Epidermal melanocyte (primary cell): Measurements from ENCODE around the gene STX2.
"Not testable (repeated sequence)": the region's sequence is repeated elsewhere in the genome, so short reads cannot be mapped to it uniquely, and the experiment has no call there.

Source experiments
- DNase-seq: peaks from one replicate; pipeline ENCODE4 v3.0.0; 2011; ENCODE audit warnings: low spot score; ENCODE audit not compliant: insufficient read length

The STX2 gene

GRCh38 chr12:130838951-130839769 lies at the start of gene STX2:
Gene STX2, minus strand, starts transcription at chr12:130839250. Its CDS starts 151 bp downstream, at chr12:130839099.
- peak; percentile 89 for DNase-seq

- not testable (repeated sequence) for DNase-seq
These were observed 48.1 kb upstream of the STX2 start for GRCh38 chr12:130887190-130887589.

GRCh38 chr12:130881548-130881947 lies 42.5 kb upstream of the STX2 start:
- no peak for DNase-seq

- no peak for DNase-seq
These were observed 42.0 kb upstream of the STX2 start for GRCh38 chr12:130881046-130881445.

GRCh38 chr12:130880411-130880885 lies 41.4 kb upstream of the STX2 start:
- DNase-seq = no peak

- DNase-seq = no peak
These were observed 40.8 kb upstream of the STX2 start for GRCh38 chr12:130879781-130880389.

GRCh38 chr12:130879212-130879686 lies 40.2 kb upstream of the STX2 start:
- no peak for DNase-seq

- DNase-seq = no peak
These were observed 39.4 kb upstream of the STX2 start for GRCh38 chr12:130878193-130879185.

GRCh38 chr12:130877333-130877732 lies 38.3 kb upstream of the STX2 start:
- DNase-seq = no peak

- no peak for DNase-seq
These were observed 37.7 kb upstream of the STX2 start for GRCh38 chr12:130876758-130877157.

GRCh38 chr12:130876297-130876696 lies 37.2 kb upstream of the STX2 start:
- DNase-seq = no peak

GRCh38 chr12:130875708-130876107 lies 36.7 kb upstream of the STX2 start:
- not testable (repeated sequence) for DNase-seq

- DNase-seq = no peak
These were observed 36.1 kb upstream of the STX2 start for GRCh38 chr12:130875193-130875592.

- no peak for DNase-seq
These were observed 35.6 kb upstream of the STX2 start for GRCh38 chr12:130874696-130875095.

GRCh38 chr12:130873825-130874224 lies 34.8 kb upstream of the STX2 start:
- no peak for DNase-seq

GRCh38 chr12:130873106-130873795 lies 34.2 kb upstream of the STX2 start:
- no peak for DNase-seq

GRCh38 chr12:130872179-130873096 lies 33.4 kb upstream of the STX2 start:
- DNase-seq = peak; percentile 31

- DNase-seq = peak; percentile 96
These were observed 32.5 kb upstream of the STX2 start, which contains the start of gene RAN for GRCh38 chr12:130871286-130872178. Gene RAN, plus strand, starts transcription at chr12:130872066. Its CDS starts 528 bp downstream, at chr12:130872594.
